Keratinocyte (primary cell): ENCODE measurements around the gene COL6A5.

ENCODE experiments used
- CTCF ChIP-seq, 3 experiments: IDR thresholded peaks in 1 of 3; conservative IDR thresholded peaks in 1 of 3; optimal IDR thresholded peaks in 1 of 3; 2 replicates in 2 of 3; 3 replicates in 1 of 3; pipeline versions ENCODE3 to v1.5.1; 2011; ENCODE audit warnings: low read length in 3 of 3, mild to moderate bottlenecking in 3 of 3, moderate library complexity in 2 of 3, control low read depth in 1 of 3, inconsistent platforms in 1 of 3; ENCODE audit not compliant: insufficient read depth in 2 of 3; ENCODE audit errors: extremely low read depth in 1 of 3
- EZH2 ChIP-seq: IDR thresholded peaks from one replicate; pipeline ENCODE4 v1.6.1; 2012; ENCODE audit warnings: inconsistent platforms, mild to moderate bottlenecking, low read length, moderate library complexity

- no peak for TF ChIP-seq CTCF (optimal IDR thresholded peaks at IDR 0.05 in 1 of 3, IDR thresholded peaks at IDR 0.05 in 1 of 3, conservative IDR thresholded peaks at IDR 0.05 in 1 of 3; ENCODE audit: extremely low read depth in 1 of 3, insufficient read depth in 2 of 3, low read length in 3 of 3)
- no peak for TF ChIP-seq EZH2
These were observed 146.0 kb downstream of the COL6A5 start for GRCh38 chr3:130491431-130491830.
